ENCODE data around the gene KREMEN2. TPM values are rescaled to one million over a fixed set of nuclear protein-coding genes. Genes with fewer than 3 reads are reported as not detected.
A peak's percentile ranks its signal among the peaks of the same experiment; 100 is the strongest.

Gene KREMEN2
- total and polyA plus RNA-seq, 8 donors = 0.07 to 0.32 (median 0.16) TPM; not detected in 3

GRCh38 chr16:3007957-3008689 lies 44.0 kb downstream of the KREMEN2 start:
- FAIRE-seq = no peak
- H3K27ac ChIP-seq = peak overlapping the region; percentile 53 to 93 (median 79)
- no peak for TF ChIP-seq CTCF (IDR thresholded peaks at IDR 0.05)
- no peaks in the 10 kb centered on the region for H3K9me3 ChIP-seq
- intact Hi-C loops (cut with DNase I) = no loop called here
- ATAC-seq = no peak
- H3K4me3 ChIP-seq = peak overlapping the region in 1 of 4 donors; percentile 45
- H3K4me1 ChIP-seq = peaks cover 41 to 56% (median 43%) of the 10 kb centered on the region in 3 donors
- H3K36me3 ChIP-seq = no peaks in the 10 kb centered on the region
- no peaks in the 10 kb centered on the region for H3K27me3 ChIP-seq
- whole genome bisulfite sequencing, 2 donors = 33 to 34% methylated on average over 17 of the region's 17 CpGs
- peak in 1 of 6 donors; percentile 39 for DNase-seq

GRCh38 chr16:3008690-3009037 lies 44.6 kb downstream of the KREMEN2 start:
- peak overlapping the region; percentile 53 to 93 (median 72) for H3K27ac ChIP-seq
- H3K4me3 ChIP-seq = no peak overlapping the region
- H3K4me1 ChIP-seq = peaks cover 41 to 56% (median 43%) of the 10 kb centered on the region in 3 donors
- intact Hi-C loops (cut with DNase I) = no loop called here
- TF ChIP-seq CTCF (IDR thresholded peaks at IDR 0.05) = no peak
- H3K36me3 ChIP-seq = no peaks in the 10 kb centered on the region
- FAIRE-seq (no peak), DNase-seq (no peak), ATAC-seq (no peak)
- no peaks in the 10 kb centered on the region for H3K9me3 ChIP-seq
- H3K27me3 ChIP-seq = no peaks in the 10 kb centered on the region
- WGBS, 2 donors = 63 to 76% methylated on average over 4 of the region's 4 CpGs

GRCh38 chr16:3009568-3010390 lies 45.7 kb downstream of the KREMEN2 start:
- intact Hi-C loops (cut with DNase I) = no loop called here
- ATAC-seq (peak; percentile 15 to 39 (median 27)), DNase-seq (peak; percentile 72 to 86 (median 79)), FAIRE-seq (no peak)
- Histone ChIP-seq H3K27me3 (no peaks in the 10 kb centered on the region), H3K4me3 (no peak overlapping the region), H3K4me1 (peaks cover 41 to 56% (median 43%) of the 10 kb centered on the region in 3 donors), H3K9me3 (no peaks in the 10 kb centered on the region), H3K27ac (peak overlapping the region; percentile 35 to 93 (median 72)), H3K36me3 (no peaks in the 10 kb centered on the region)
- no peak for TF ChIP-seq CTCF (IDR thresholded peaks at IDR 0.05)
- WGBS, 2 donors = 43 to 46% methylated on average over 19 to 21 of the region's 21 CpGs

GRCh38 chr16:3010510-3010909 lies 46.4 kb downstream of the KREMEN2 start:
- Histone ChIP-seq H3K36me3 (no peaks in the 10 kb centered on the region), H3K4me3 (no peak overlapping the region), H3K4me1 (peaks cover 41 to 56% (median 43%) of the 10 kb centered on the region in 3 donors), H3K9me3 (no peaks in the 10 kb centered on the region), H3K27me3 (no peaks in the 10 kb centered on the region), H3K27ac (peak overlapping the region in 3 of 4 donors; percentile 35 to 93 (median 80))
- no peak for TF ChIP-seq CTCF (IDR thresholded peaks at IDR 0.05)
- no peak for FAIRE-seq
- no peak for ATAC-seq
- WGBS, 2 donors = 90 to 96% methylated on average over 8 of the region's 8 CpGs
- intact Hi-C loops (cut with DNase I) = no loop called here
- DNase-seq = no peak
